Ishikawa (cell line): ENCODE data around the gene SYNDIG1.

ENCODE experiments used
- CEBPB ChIP-seq: IDR thresholded peaks from 2 replicates; pipeline ENCODE4 v1.6.1; 2012
- CREB1 ChIP-seq: IDR thresholded peaks from 2 replicates; pipeline ENCODE4 v1.6.1; 2012; ENCODE audit warnings: low read depth
- EGR1 ChIP-seq: IDR thresholded peaks from 2 replicates; pipeline ENCODE4 v1.6.1; 2012
- EP300 ChIP-seq: IDR thresholded peaks from 2 replicates; pipeline ENCODE4 v1.6.1; 2012; ENCODE audit warnings: borderline replicate concordance
- FOXM1 ChIP-seq: IDR thresholded peaks from 2 replicates; pipeline ENCODE4 v1.6.1; 2012; ENCODE audit warnings: low read depth, borderline replicate concordance
- NFIC ChIP-seq: IDR thresholded peaks from 2 replicates; pipeline ENCODE4 v1.6.1; 2012
- RAD21 ChIP-seq: IDR thresholded peaks from 2 replicates; pipeline ENCODE4 v1.6.1; 2012; ENCODE audit warnings: low read depth
- TAF1 ChIP-seq: IDR thresholded peaks from 2 replicates; pipeline ENCODE4 v1.6.1; 2012; ENCODE audit warnings: low read depth, mild to moderate bottlenecking
- TCF12 ChIP-seq: IDR thresholded peaks from 2 replicates; pipeline ENCODE4 v1.6.1; 2012; ENCODE audit warnings: low read depth
- TEAD4 ChIP-seq: IDR thresholded peaks from 2 replicates; pipeline ENCODE4 v1.6.1; 2012
- YY1 ChIP-seq: IDR thresholded peaks from 2 replicates; pipeline ENCODE4 v1.6.1; 2012; ENCODE audit warnings: low read depth
- ZBTB7A ChIP-seq: IDR thresholded peaks from 2 replicates; pipeline ENCODE4 v1.6.1; 2012; ENCODE audit warnings: low read depth
- TF ChIP-seq, protein P1 (sequence below): IDR thresholded peaks from 2 replicates; pipeline ENCODE4 v1.6.1; 2012
- TF ChIP-seq, protein P2 (sequence below): IDR thresholded peaks from 2 replicates; pipeline ENCODE4 v1.6.1; 2012
- TF ChIP-seq, protein P3 (sequence below): IDR thresholded peaks from 2 replicates; pipeline ENCODE4 v1.6.1; 2012; ENCODE audit warnings: low read depth, mild to moderate bottlenecking

Gene SYNDIG1

DNA sequence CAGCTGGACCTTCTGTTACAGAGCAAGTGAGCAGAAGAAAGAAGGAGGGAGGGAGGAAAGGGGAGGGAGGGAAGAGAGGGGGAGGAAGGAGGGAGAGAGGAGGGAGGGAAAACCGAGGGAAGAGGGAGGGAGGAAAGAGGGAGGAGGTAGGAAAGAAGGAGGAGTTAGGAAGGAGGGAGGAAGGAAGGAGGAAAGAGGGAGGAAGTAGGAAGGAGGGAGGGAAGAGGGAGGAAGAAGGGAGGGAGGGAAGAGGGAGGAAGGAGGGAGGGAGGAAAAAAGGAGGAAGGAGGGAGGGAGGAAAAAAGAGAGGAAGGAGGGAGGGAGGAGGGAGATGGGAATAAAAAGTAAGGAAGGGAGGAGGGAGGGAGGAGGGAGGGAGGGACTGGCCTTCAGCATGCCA, 191.8 kb downstream of the SYNDIG1 start:
- no peak for TF ChIP-seq TAF1
- no peak for TF ChIP-seq EP300
- TF ChIP-seq TCF12 = no peak
- TF ChIP-seq EGR1 = no peak
- no peak for TF ChIP-seq ZBTB7A
- TF ChIP-seq TEAD4 = no peak
- TF ChIP-seq, protein P1, sequence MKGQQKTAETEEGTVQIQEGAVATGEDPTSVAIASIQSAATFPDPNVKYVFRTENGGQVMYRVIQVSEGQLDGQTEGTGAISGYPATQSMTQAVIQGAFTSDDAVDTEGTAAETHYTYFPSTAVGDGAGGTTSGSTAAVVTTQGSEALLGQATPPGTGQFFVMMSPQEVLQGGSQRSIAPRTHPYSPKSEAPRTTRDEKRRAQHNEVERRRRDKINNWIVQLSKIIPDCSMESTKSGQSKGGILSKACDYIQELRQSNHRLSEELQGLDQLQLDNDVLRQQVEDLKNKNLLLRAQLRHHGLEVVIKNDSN = no peak
- TF ChIP-seq, protein P2, sequence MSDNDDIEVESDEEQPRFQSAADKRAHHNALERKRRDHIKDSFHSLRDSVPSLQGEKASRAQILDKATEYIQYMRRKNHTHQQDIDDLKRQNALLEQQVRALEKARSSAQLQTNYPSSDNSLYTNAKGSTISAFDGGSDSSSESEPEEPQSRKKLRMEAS = no peak

DNA sequence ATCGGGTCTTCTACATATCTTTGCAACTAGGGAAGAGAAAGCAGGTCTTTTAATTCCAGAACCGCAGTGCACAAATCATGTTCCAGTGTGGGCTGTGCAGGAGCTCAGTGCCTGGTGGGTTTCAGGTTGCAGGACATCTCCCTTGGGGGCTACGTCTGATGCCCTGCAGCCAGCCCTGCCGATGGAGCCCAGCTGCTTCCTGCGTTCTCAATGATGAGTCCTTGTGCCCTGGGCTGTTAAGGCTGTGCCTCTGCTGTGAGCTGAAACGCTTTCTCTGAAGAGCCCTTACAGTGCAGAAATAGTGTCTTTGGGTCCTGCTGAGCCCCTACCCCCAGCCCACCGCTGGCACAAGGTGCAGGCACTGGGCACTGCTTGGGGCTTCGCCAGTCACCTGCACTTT, 192.9 kb downstream of the SYNDIG1 start:
- no peak for TF ChIP-seq TCF12
- TF ChIP-seq, protein P1 = no peak
- no peak for TF ChIP-seq TEAD4
- TF ChIP-seq ZBTB7A = no peak
- TF ChIP-seq, protein P2 = no peak
- TF ChIP-seq CEBPB = no peak
- TF ChIP-seq, protein P3, sequence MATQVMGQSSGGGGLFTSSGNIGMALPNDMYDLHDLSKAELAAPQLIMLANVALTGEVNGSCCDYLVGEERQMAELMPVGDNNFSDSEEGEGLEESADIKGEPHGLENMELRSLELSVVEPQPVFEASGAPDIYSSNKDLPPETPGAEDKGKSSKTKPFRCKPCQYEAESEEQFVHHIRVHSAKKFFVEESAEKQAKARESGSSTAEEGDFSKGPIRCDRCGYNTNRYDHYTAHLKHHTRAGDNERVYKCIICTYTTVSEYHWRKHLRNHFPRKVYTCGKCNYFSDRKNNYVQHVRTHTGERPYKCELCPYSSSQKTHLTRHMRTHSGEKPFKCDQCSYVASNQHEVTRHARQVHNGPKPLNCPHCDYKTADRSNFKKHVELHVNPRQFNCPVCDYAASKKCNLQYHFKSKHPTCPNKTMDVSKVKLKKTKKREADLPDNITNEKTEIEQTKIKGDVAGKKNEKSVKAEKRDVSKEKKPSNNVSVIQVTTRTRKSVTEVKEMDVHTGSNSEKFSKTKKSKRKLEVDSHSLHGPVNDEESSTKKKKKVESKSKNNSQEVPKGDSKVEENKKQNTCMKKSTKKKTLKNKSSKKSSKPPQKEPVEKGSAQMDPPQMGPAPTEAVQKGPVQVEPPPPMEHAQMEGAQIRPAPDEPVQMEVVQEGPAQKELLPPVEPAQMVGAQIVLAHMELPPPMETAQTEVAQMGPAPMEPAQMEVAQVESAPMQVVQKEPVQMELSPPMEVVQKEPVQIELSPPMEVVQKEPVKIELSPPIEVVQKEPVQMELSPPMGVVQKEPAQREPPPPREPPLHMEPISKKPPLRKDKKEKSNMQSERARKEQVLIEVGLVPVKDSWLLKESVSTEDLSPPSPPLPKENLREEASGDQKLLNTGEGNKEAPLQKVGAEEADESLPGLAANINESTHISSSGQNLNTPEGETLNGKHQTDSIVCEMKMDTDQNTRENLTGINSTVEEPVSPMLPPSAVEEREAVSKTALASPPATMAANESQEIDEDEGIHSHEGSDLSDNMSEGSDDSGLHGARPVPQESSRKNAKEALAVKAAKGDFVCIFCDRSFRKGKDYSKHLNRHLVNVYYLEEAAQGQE = no peak
- TF ChIP-seq FOXM1 = no peak

DNA sequence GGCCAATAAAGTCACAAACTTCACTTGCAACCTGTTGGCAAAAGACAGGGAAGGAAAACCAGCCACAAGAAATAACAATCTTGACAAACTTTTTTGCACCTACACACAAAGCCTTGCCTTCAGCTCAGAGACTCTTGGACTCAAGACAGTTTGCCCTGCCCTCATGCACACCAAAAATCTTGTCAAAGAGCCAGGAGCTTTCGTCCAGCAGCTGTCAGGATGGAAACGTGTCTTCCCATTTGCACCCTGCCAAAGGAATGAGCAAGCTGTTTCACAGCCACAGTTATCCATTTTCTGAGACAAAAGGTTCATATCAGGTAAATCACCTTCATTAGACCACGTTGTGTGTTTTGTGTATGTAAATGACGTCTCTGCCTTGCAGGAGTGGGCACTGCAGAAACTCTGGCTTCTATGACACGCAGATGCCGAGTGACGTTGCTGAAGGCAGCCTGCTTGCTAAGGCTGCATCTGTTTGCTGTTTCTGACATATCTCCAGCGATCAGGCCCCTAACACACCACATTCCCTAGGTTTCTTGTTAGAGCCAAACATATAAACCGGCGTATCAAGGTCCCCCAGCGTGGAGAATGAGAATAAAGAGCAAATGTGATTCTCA, 193.4 kb downstream of the SYNDIG1 start:
- TF ChIP-seq, protein P2 = no peak
- no peak for TF ChIP-seq ZBTB7A
- TF ChIP-seq NFIC = no peak
- TF ChIP-seq, protein P1 = no peak
- TF ChIP-seq TAF1 = no peak
- TF ChIP-seq EP300 = no peak
- no peak for TF ChIP-seq RAD21
- no peak for TF ChIP-seq CEBPB
- TF ChIP-seq YY1 = no peak
- TF ChIP-seq, protein P3 = no peak
- no peak for TF ChIP-seq EGR1
- no peak for TF ChIP-seq FOXM1
- no peak for TF ChIP-seq TCF12
- TF ChIP-seq TEAD4 = no peak
- TF ChIP-seq CREB1 = no peak

DNA sequence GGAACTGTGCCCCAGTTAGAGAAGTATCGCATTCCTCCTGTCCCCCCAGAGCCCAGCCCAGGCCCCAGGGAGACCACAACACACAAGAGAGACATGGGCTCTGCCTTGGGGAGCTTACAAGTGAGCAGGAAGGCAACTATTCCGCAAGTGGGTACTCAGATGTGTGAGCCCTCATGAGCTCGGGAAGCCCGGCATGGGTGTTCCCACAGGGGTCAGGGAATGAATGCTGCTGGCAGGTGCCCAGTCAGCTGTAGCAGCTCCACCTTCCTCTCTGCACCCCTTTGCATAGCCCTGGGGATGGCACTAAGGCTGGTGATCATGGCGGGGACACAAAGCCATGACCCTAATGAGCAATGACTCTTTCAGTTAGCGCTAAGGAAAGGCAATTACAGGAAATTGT, 194.1 kb downstream of the SYNDIG1 start:
- no peak for TF ChIP-seq TAF1

DNA sequence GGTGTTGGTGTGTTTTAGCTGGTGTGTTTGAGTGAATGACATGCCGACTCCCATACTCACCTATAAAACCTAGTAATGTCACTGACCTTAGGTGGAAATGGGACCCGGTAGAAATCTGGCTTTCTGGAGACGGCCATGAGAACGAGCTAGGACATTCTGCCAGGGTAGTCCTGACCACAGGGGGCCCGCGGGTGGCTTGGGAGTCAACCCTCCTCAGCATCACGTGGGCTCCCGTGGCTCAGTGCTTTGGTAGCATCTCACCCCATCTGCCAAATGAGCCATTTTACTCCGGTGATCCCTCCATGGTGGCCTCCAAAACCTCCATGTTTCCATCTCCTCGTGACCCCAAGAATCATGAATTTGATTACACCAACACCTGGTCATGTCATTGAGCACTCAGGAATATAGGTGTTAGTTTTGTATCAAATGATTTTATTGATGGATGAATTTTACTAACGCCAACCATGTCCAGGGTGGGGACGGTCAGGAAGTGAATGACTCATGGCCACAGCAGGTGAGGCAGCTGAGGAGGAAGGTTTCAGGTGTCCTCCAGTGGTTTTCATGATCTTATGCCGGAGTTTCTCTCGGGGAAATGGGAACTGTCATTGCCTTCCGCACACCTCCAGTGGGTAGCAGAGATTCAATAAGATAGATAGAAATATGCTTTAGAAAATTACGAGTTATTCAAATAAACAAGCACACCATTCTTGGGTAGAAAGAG, 195.0 kb downstream of the SYNDIG1 start:
- TF ChIP-seq, protein P1 = no peak
- TF ChIP-seq RAD21 (no peak), TCF12 (no peak), YY1 (no peak), TEAD4 (no peak), EGR1 (no peak), FOXM1 (no peak), CREB1 (no peak), CEBPB (no peak), EP300 (no peak), ZBTB7A (no peak)
- TF ChIP-seq, protein P2 = no peak
- TF ChIP-seq, protein P3 = no peak
